H9 (cell line): ENCODE results near the gene ARMH3. TPM values are rescaled to one million over a fixed set of nuclear protein-coding genes. Genes with fewer than 3 reads are reported as not detected.

Experiments
- DNase-seq: peaks from one replicate; pipeline ENCODE4 v3.0.0-alpha.2; 2017
- H2AFZ ChIP-seq: one replicate; pipeline ENCODE4 v1.6.1; 2013; ENCODE audit warnings: mild to moderate bottlenecking, low read length, control low read depth, moderate library complexity
- H2AK5ac ChIP-seq: 2 replicates; pipeline ENCODE4 v1.6.1; 2013; ENCODE audit warnings: low read length, control low read depth, mixed read lengths; ENCODE audit not compliant: insufficient read length
- H2BK120ac ChIP-seq: one replicate; pipeline ENCODE4 v1.6.1; 2013; ENCODE audit warnings: low read depth, mild to moderate bottlenecking, low read length, control low read depth, inconsistent platforms; ENCODE audit not compliant: poor library complexity, severe bottlenecking
- H2BK12ac ChIP-seq: 2 replicates; pipeline ENCODE4 v1.6.1; 2013; ENCODE audit warnings: low read length, control low read depth, mixed read lengths, low read depth; ENCODE audit not compliant: insufficient read length
- H2BK15ac ChIP-seq: 2 replicates; pipeline ENCODE4 v1.6.1; 2013; ENCODE audit warnings: low read depth, low read length, control low read depth
- H2BK20ac ChIP-seq: one replicate; pipeline ENCODE4 v1.6.1; 2013; ENCODE audit warnings: low read depth, mild to moderate bottlenecking, low read length, control low read depth, inconsistent platforms; ENCODE audit not compliant: poor library complexity, severe bottlenecking
- H2BK5ac ChIP-seq: 2 replicates; pipeline ENCODE4 v1.6.1; 2013; ENCODE audit warnings: low read length, control low read depth, mixed read lengths; ENCODE audit not compliant: insufficient read length
- H3K14ac ChIP-seq: 2 replicates; pipeline ENCODE4 v1.6.1; 2013; ENCODE audit warnings: low read length, control low read depth; ENCODE audit not compliant: insufficient read depth
- H3K18ac ChIP-seq: 2 replicates; pipeline ENCODE4 v1.6.1; 2013; ENCODE audit warnings: low read depth, mild to moderate bottlenecking, mixed read lengths, low read length, control low read depth; ENCODE audit not compliant: insufficient read length
- H3K23ac ChIP-seq: 2 replicates; pipeline ENCODE4 v1.6.1; 2013; ENCODE audit warnings: low read length, control low read depth, mixed read lengths, low read depth; ENCODE audit not compliant: insufficient read length
- H3K23me2 ChIP-seq: 2 replicates; pipeline ENCODE4 v1.6.1; 2013; ENCODE audit warnings: low read depth, mild to moderate bottlenecking, mixed read lengths, low read length, control low read depth; ENCODE audit not compliant: insufficient read length, poor library complexity, severe bottlenecking
- H3K27ac ChIP-seq: 2 replicates; pipeline ENCODE4 v1.5.1; 2013; ENCODE audit warnings: low read length, control low read depth, mixed read lengths, low read depth; ENCODE audit not compliant: insufficient read length
- H3K27me3 ChIP-seq: 2 replicates; pipeline ENCODE4 v1.6.1; 2013; ENCODE audit warnings: low read length, control low read depth, inconsistent platforms; ENCODE audit not compliant: insufficient read depth
- H3K4ac ChIP-seq: 2 replicates; pipeline ENCODE4 v1.6.1; 2013; ENCODE audit warnings: low read depth, mild to moderate bottlenecking, control low read depth, inconsistent platforms, low read length, moderate library complexity
- H3K4me1 ChIP-seq: 2 replicates; pipeline ENCODE4 v1.6.1; 2013; ENCODE audit warnings: low read length, control low read depth, inconsistent platforms; ENCODE audit not compliant: insufficient read depth
- H3K4me2 ChIP-seq: 2 replicates; pipeline ENCODE4 v1.6.1; 2013; ENCODE audit warnings: low read length, control low read depth, mixed read lengths; ENCODE audit not compliant: insufficient read length, insufficient read depth
- H3K56ac ChIP-seq: 2 replicates; pipeline ENCODE4 v1.6.1; 2013; ENCODE audit warnings: low read depth, mild to moderate bottlenecking, mixed read lengths, low read length, control low read depth; ENCODE audit not compliant: insufficient read length
- H3K79me1 ChIP-seq: 2 replicates; pipeline ENCODE4 v1.6.1; 2013; ENCODE audit warnings: low read depth, mild to moderate bottlenecking, moderate library complexity, low read length, control low read depth, inconsistent platforms; ENCODE audit not compliant: insufficient read depth, poor library complexity, severe bottlenecking
- H3K79me2 ChIP-seq: 2 replicates; pipeline ENCODE4 v1.6.1; 2013; ENCODE audit warnings: low read length, control low read depth, inconsistent platforms; ENCODE audit not compliant: insufficient read depth
- H3K9ac ChIP-seq: 2 replicates; pipeline ENCODE4 v1.6.1; 2013; ENCODE audit warnings: low read length, control low read depth, mixed read lengths; ENCODE audit not compliant: insufficient read length; ENCODE audit errors: extremely low read depth
- H3K9me3 ChIP-seq: one replicate; pipeline ENCODE4 v1.6.1; 2013; ENCODE audit warnings: low read depth, low read length, inconsistent platforms; ENCODE audit not compliant: control insufficient read depth
- H3T11ph ChIP-seq: one replicate; pipeline ENCODE4 v1.6.1; 2013; ENCODE audit warnings: mild to moderate bottlenecking, low read length, control low read depth, inconsistent platforms
- H4K20me1 ChIP-seq: one replicate; pipeline ENCODE4 v1.6.1; 2013; ENCODE audit not compliant: control insufficient read depth, insufficient read length, insufficient read depth
- H4K5ac ChIP-seq: 2 replicates; pipeline ENCODE4 v1.6.1; 2013; ENCODE audit warnings: low read depth, mild to moderate bottlenecking, mixed read lengths, low read length, control low read depth; ENCODE audit not compliant: insufficient read length
- H4K8ac ChIP-seq: replicated peaks from 2 replicates; pipeline ENCODE4 v1.6.1; 2013; ENCODE audit warnings: low read length, control low read depth, mixed read lengths, low read depth; ENCODE audit not compliant: insufficient read length
- H4K91ac ChIP-seq: 2 replicates; pipeline ENCODE4 v1.6.1; 2013; ENCODE audit warnings: low read depth, mild to moderate bottlenecking, moderate library complexity, mixed read lengths, low read length, control low read depth; ENCODE audit not compliant: insufficient read length
- H3K27ac Mint-ChIP-seq, 3 experiments: 2 replicates in 2 of 3; 3 replicates in 1 of 3; pipeline ENCODE4 v1.8.0; 2020 to 2021; ENCODE audit warnings: mixed read lengths in 3 of 3, mild to moderate bottlenecking in 1 of 3, moderate library complexity in 1 of 3
- H3K27me3 Mint-ChIP-seq: 2 replicates; pipeline ENCODE4 v1.8.0; 2021; ENCODE audit warnings: low read depth, mild to moderate bottlenecking, moderate library complexity, mixed read lengths
- H3K36me3 Mint-ChIP-seq, 3 experiments: 2 replicates in 2 of 3; 3 replicates in 1 of 3; pipeline ENCODE4 v1.8.0; 2020 to 2021; ENCODE audit warnings: low read depth in 3 of 3, mixed read lengths in 3 of 3; ENCODE audit not compliant: insufficient read depth in 1 of 3
- H3K4me1 Mint-ChIP-seq, 2 experiments: 2 replicates each; pipeline ENCODE4 v1.8.0; 2020; ENCODE audit warnings: mixed read lengths in 2 of 2
- H3K4me3 Mint-ChIP-seq, 2 experiments: 2 replicates in 1 of 2; 3 replicates in 1 of 2; pipeline ENCODE4 v1.8.0; 2020 to 2021; ENCODE audit warnings: mild to moderate bottlenecking in 2 of 2, mixed read lengths in 2 of 2, moderate library complexity in 1 of 2
- H3K9me3 Mint-ChIP-seq, 2 experiments: 2 replicates in 1 of 2; 3 replicates in 1 of 2; pipeline ENCODE4 v1.8.0; 2020; ENCODE audit warnings: mild to moderate bottlenecking in 2 of 2, mixed read lengths in 2 of 2, moderate library complexity in 1 of 2
- CTCF ChIP-seq: fragments of 200-600 bp; sonication (generic); conservative IDR thresholded peaks from 3 replicates; pipeline ENCODE4 v1.8.0; 2021; ENCODE audit warnings: antibody characterized with exemption, mild to moderate bottlenecking
- WGBS: extraction: QIAGEN DNeasy Blood & Tissue Kit; methylation state at CpG from one replicate; pipeline ENCODE4 v1.1.7; 2013; ENCODE audit warnings: missing lambda C conversion rate, low lambda C conversion rate, mixed read lengths; ENCODE audit not compliant: insufficient read length; ENCODE audit errors: extremely low coverage; 5-methylcytosine and 5-hydroxymethylcytosine counted together
- total RNA-seq: library from RNA; stranded (reverse); gene quantifications from 2 replicates; pipeline ENCODE4 v1.2.1, GENCODE V29; 2021

The ARMH3 gene
- total RNA-seq, 1 experiment from 2014 or later, result 20.4 TPM

DNA sequence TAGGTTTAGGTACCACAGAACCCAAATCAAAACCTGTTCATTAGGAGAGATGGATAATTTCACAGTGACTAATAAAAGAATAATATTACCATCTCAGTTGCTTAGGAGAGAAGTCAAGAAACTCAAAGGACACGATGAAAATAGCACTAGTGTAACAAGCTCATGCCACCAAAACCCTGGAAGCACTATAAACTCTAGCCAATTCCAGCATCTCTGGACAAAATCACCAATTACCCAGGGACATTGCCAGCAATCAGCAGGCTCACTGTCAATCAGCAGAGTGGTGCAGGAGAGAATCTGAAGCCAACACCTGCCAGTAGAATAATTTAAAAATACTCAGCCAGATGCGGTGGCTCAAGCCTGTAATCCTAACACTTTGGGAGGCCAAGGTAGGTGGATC is 88.9 kb downstream of the ARMH3 start:
- H2BK120ac ChIP-seq, result no peak overlapping the region
- no peaks in the 10 kb centered on the region for H3K23me2 ChIP-seq
- H3K56ac ChIP-seq, result no peak overlapping the region
- no peak for TF ChIP-seq CTCF
- H3K23ac ChIP-seq, result no peak overlapping the region
- H3K9me3 ChIP-seq, result no peaks in the 10 kb centered on the region
- no peak overlapping the region for H3T11ph ChIP-seq
- H3K4ac ChIP-seq, result no peak overlapping the region
- no peak overlapping the region for H2AFZ ChIP-seq
- no peak overlapping the region for H3K4me3 Mint-ChIP-seq
- H2BK20ac ChIP-seq, result no peak overlapping the region
- no peaks in the 10 kb centered on the region for H3K79me2 ChIP-seq
- H2AK5ac ChIP-seq, result no peak overlapping the region
- no peak overlapping the region for H2BK5ac ChIP-seq
- no peak overlapping the region for H3K18ac ChIP-seq
- H2BK15ac ChIP-seq, result no peak overlapping the region
- no peaks in the 10 kb centered on the region for H4K20me1 ChIP-seq
- no peak overlapping the region for H2BK12ac ChIP-seq
- H3K4me2 ChIP-seq, result no peak overlapping the region
- peaks cover 2 to 33% (median 18%) of the 10 kb centered on the region in 3 experiments; a peak in 6 of 7 replicates for H3K36me3 Mint-ChIP-seq
- no peak overlapping the region for H3K14ac ChIP-seq
- no peak overlapping the region for H4K5ac ChIP-seq
- DNase-seq, result no peak
- H3K27ac ChIP-seq, result no peak overlapping the region
- H4K91ac ChIP-seq, result no peak overlapping the region
- H3K27ac Mint-ChIP-seq, result no peak overlapping the region; a peak in 1 of 7 replicates
- no peaks in the 10 kb centered on the region for H3K27me3 ChIP-seq
- WGBS, result no CpG with 5 or more reads among the region's 2 CpGs
- H3K9me3 Mint-ChIP-seq, result no peaks in the 10 kb centered on the region
- H3K4me1 Mint-ChIP-seq, result peaks cover 3 to 14% of the 10 kb centered on the region in 2 experiments
- H4K8ac ChIP-seq, result no peak overlapping the region
- H3K4me1 ChIP-seq, result no peaks in the 10 kb centered on the region; the same call in 1 of the 2 replicates
- H3K27me3 Mint-ChIP-seq, result no peaks in the 10 kb centered on the region
- H3K79me1 ChIP-seq, result no peaks in the 10 kb centered on the region
- H3K9ac ChIP-seq, result no peak overlapping the region
